Epithelial cell of esophagus (primary cell): ENCODE measurements around the gene GHRL.

Source experiments
- DNase-seq: peaks from one replicate; pipeline ENCODE4 v3.0.0; 2010; ENCODE audit warnings: low read depth
- H3K4me3 ChIP-seq: 2 replicates; pipeline ENCODE4 v1.5.1; 2011; ENCODE audit warnings: mild to moderate bottlenecking, low read length, control low read depth
- CTCF ChIP-seq: IDR thresholded peaks from 2 replicates; pipeline ENCODE4 v1.5.1; 2011; ENCODE audit warnings: low read depth, mild to moderate bottlenecking, low read length, control low read depth, inconsistent platforms; ENCODE audit not compliant: insufficient read depth; ENCODE audit errors: missing control alignments

The GHRL gene

GRCh38 chr3:10317961-10318350 lies 25.2 kb upstream of the GHRL start:
- DNase-seq, result no peak
- no peak overlapping the region for H3K4me3 ChIP-seq
- TF ChIP-seq CTCF, result no peak

- no peak overlapping the region for H3K4me3 ChIP-seq
- TF ChIP-seq CTCF, result no peak
- DNase-seq, result no peak
These were observed 24.7 kb upstream of the GHRL start for GRCh38 chr3:10317311-10317960.

- no peak for DNase-seq
- H3K4me3 ChIP-seq, result no peak overlapping the region
- TF ChIP-seq CTCF, result no peak
These were observed 23.1 kb upstream of the GHRL start for GRCh38 chr3:10315771-10316344.

GRCh38 chr3:10315101-10315500 lies 22.4 kb upstream of the GHRL start:
- no peak for DNase-seq
- TF ChIP-seq CTCF, result no peak
- no peak overlapping the region for H3K4me3 ChIP-seq

- H3K4me3 ChIP-seq, result no peak overlapping the region
- no peak for DNase-seq
- no peak for TF ChIP-seq CTCF
These were observed 20.1 kb upstream of the GHRL start for GRCh38 chr3:10312861-10313260.

GRCh38 chr3:10312391-10312790 lies 19.6 kb upstream of the GHRL start:
- no peak for TF ChIP-seq CTCF
- no peak for DNase-seq
- H3K4me3 ChIP-seq, result no peak overlapping the region

- H3K4me3 ChIP-seq, result no peak overlapping the region
- no peak for DNase-seq
- TF ChIP-seq CTCF, result no peak
These were observed 19.0 kb upstream of the GHRL start for GRCh38 chr3:10311710-10312109.
